ENCODE measurements around the gene EYS. TPM values are rescaled to one million over a fixed set of nuclear protein-coding genes. Genes with fewer than 3 reads are reported as not detected.

Gene EYS
- total and polyA plus RNA-seq, 2 of the 13 experiments (the other 11 are each of a cell fraction or from before 2014, with no cell fraction given), result 0.04 to 0.07 TPM

- no peak for TF ChIP-seq PBX2 (CRISPR knock-in tag; IDR thresholded peaks at IDR 0.05)
Observed at GRCh38 chr6:65402564-65402963, 304.5 kb downstream of the EYS start (continued).

GRCh38 chr6:65399355-65400084, 307.5 kb downstream of the EYS start:
- CTCF ChIA-PET (ENCODE audit: low intra/inter-chr PET ratio, low total read pairs), result no interaction called here
- H3K27ac ChIP-seq (ENCODE audit: extremely low read length, insufficient read depth, low read length), result no peak overlapping the region
- no TSS peak for BruUV-seq (replicated peaks)
- H3K9me3 ChIP-seq (ENCODE audit: low read length), result no peaks in the 10 kb centered on the region
- H3K27me3 ChIP-seq (ENCODE audit: control insufficient read depth in 1 of 2, insufficient read depth in 2 of 2, low read length in 2 of 2), result no peaks in the 10 kb centered on the region
- no peaks in the 10 kb centered on the region for H4K20me1 ChIP-seq (ENCODE audit: insufficient read depth, low read length)
- POLR2A ChIA-PET, result no interaction called here
- no peak overlapping the region for H3K4me3 ChIP-seq (replicated peaks in 1 of 3; ENCODE audit: insufficient read depth in 1 of 3, low read depth in 2 of 3, low read length in 3 of 3)
- DNase-seq (ENCODE audit: low spot score) (peak; percentile 18), ATAC-seq (no peak), FAIRE-seq (peak; percentile 18)
- no peaks in the 10 kb centered on the region for H3K36me3 ChIP-seq (replicated peaks in 1 of 2; ENCODE audit: control insufficient read depth in 1 of 2, insufficient read depth in 2 of 2, low read length in 2 of 2)
- no peak overlapping the region for H2AFZ ChIP-seq (ENCODE audit: low read length)
- intact Hi-C loops (cut with micrococcal nuclease; ENCODE audit: unreplicated experiment) (no loop called here), in situ Hi-C loops (cut with HindIII; ENCODE audit: extremely low pct_ligation_motif_present, low pct_unique_long_range_greater_than_20kb) (no loop called here)
- H3K4me2 ChIP-seq (ENCODE audit: low read depth, low read length), result no peak overlapping the region
- no peak overlapping the region for H3K9ac ChIP-seq (ENCODE audit: insufficient read depth, low read depth, low read length)
- H3K4me1 ChIP-seq (ENCODE audit: insufficient read depth, low read length), result no peaks in the 10 kb centered on the region
- WGBS (ENCODE audit: low lambda C conversion rate), result 0% methylated on average over 1 of the region's 1 CpG
- no peaks in the 10 kb centered on the region for H3K79me2 ChIP-seq (ENCODE audit: insufficient read depth, low read length)
- TF ChIP-seq KDM3A (CRISPR knock-in tag; IDR thresholded peaks at IDR 0.05; ENCODE audit: low read depth) (no peak), SOX5 (CRISPR knock-in tag; IDR thresholded peaks at IDR 0.05; ENCODE audit: borderline replicate concordance) (peak; percentile 11; the same call in 1 of the 2 replicates), CEBPB (IDR thresholded peaks at IDR 0.05; ENCODE audit: borderline replicate concordance, low read depth, low read length) (peak; percentile 67), ZNF335 (CRISPR knock-in tag; IDR thresholded peaks at IDR 0.05) (no peak), SOX13 (IDR thresholded peaks at IDR 0.05) (no peak), SOX13 (CRISPR knock-in tag; conservative IDR thresholded peaks at IDR 0.05 in 1 of 2, IDR thresholded peaks at IDR 0.05 in 1 of 2) (peak in 1 of 2 experiments; percentile 61; a peak in 2 of 4 replicates), MAFK (conservative IDR thresholded peaks at IDR 0.05 in 1 of 2, IDR thresholded peaks at IDR 0.05 in 1 of 2; ENCODE audit: low read length in 2 of 2) (peak in 1 of 2 experiments; percentile 61; a peak in 3 of 4 replicates), ZNF576 (CRISPR knock-in tag; IDR thresholded peaks at IDR 0.05) (no peak), MAFF (IDR thresholded peaks at IDR 0.05; ENCODE audit: low read depth, low read length) (0 out of 2 replicates have a peak, but pooled peaks have one; percentile 12), MYPOP (CRISPR knock-in tag; IDR thresholded peaks at IDR 0.05) (no peak), NCOA5 (CRISPR knock-in tag; IDR thresholded peaks at IDR 0.05) (no peak)

Data from HepG2 (cell line).